HCT116 (cell line): ENCODE data around the gene IL1R2. TPM values are rescaled to one million over a fixed set of nuclear protein-coding genes. Genes with fewer than 3 reads are reported as not detected.

Experiments
- ATAC-seq: fragments of 200-7000 bp; cut with Tn5 transposase; 2 replicates; pipeline ENCODE4 v1.9.1; 2020; ENCODE audit warnings: mild to moderate bottlenecking, moderate library complexity
- BruUV-seq: library from RNA; stranded (reverse); fragments of 400-500 nt; replicated peaks from 2 replicates; lab custom pipeline; 2021; lab: Mats Ljungman, UMichigan
- CTCF ChIA-PET: fragments of 300-600 bp; sonication (Branson Sonifier 250); formaldehyde crosslinking; loops from one replicate; lab custom pipeline; 2021; ENCODE audit warnings: antibody characterized with exemption; lab: Charles Lee
- POLR2A ChIA-PET: fragments of 300-600, 350-600 bp; sonication (Branson Sonifier 250); formaldehyde crosslinking; loops from one replicate; lab custom pipeline; 2021; ENCODE audit warnings: antibody characterized with exemption; lab: Charles Lee
- RAD21 ChIA-PET, 2 experiments: fragments of 300-600 bp; sonication (Branson Sonifier 250); formaldehyde crosslinking; loops; one replicate each; lab custom pipeline; 2023; ENCODE audit warnings: low total read pairs in 2 of 2; ENCODE audit not compliant: uncharacterized antibody in 2 of 2, unreplicated experiment in 2 of 2, low non-redundant PET in 1 of 2; lab: Charles Lee
- DNase-seq: peaks from one replicate; pipeline ENCODE4 v3.0.0-alpha.2; 2010; ENCODE audit warnings: low read depth, low spot score
- H2AFZ ChIP-seq: fragments of 200-600 bp; shearing (Covaris generic), sonication (generic); 2 replicates; pipeline ENCODE4 v1.6.1; 2017; ENCODE audit warnings: low read depth, mixed run types, mixed read lengths, antibody characterized with exemption, low read length; ENCODE audit not compliant: poor library complexity, severe bottlenecking
- H3K27ac ChIP-seq: 2 replicates; pipeline ENCODE4 v1.5.1; 2012; ENCODE audit warnings: low read depth, low read length
- H3K27me3 ChIP-seq: fragments of 200-600 bp; sonication (generic); 2 replicates; pipeline ENCODE4 v1.6.1; 2016; ENCODE audit warnings: mixed run types, low read length, mixed read lengths; ENCODE audit not compliant: insufficient read depth
- H3K36me3 ChIP-seq, 2 experiments: fragments of 200-500 bp in 1 of 2; fragments of 200-600 bp in 1 of 2; sonication (Bioruptor generic) in 1 of 2; sonication (generic) in 1 of 2; 2 replicates each; pipeline versions ENCODE4 v1.5.1 to v1.6.1; 2014 to 2016; ENCODE audit warnings: low read length in 2 of 2, inconsistent platforms in 1 of 2, mixed read lengths in 1 of 2, mixed run types in 1 of 2; ENCODE audit not compliant: insufficient read depth in 2 of 2, control insufficient read depth in 1 of 2
- H3K4me1 ChIP-seq, 2 experiments: fragments of 200-600 bp in 1 of 2; sonication (generic) in 1 of 2; 2 replicates each; pipeline versions ENCODE4 v1.5.1 to v1.6.1; 2012 to 2017; ENCODE audit warnings: low read length in 2 of 2, inconsistent platforms in 1 of 2, mild to moderate bottlenecking in 1 of 2, mixed read lengths in 1 of 2, mixed run types in 1 of 2, moderate library complexity in 1 of 2; ENCODE audit not compliant: insufficient read depth in 2 of 2, control insufficient read depth in 1 of 2
- H3K4me2 ChIP-seq: fragments of 200-600 bp; sonication (generic); 2 replicates; pipeline ENCODE4 v1.6.1; 2017; ENCODE audit warnings: mixed run types, low read length, mixed read lengths
- H3K4me3 ChIP-seq, 2 experiments: fragments of 200-600 bp in 1 of 2; sonication (generic) in 1 of 2; replicated peaks in 1 of 2; 2 replicates each; pipeline ENCODE4 v1.5.1; 2011 to 2016; ENCODE audit warnings: low read length in 2 of 2, control low read depth in 1 of 2, low read depth in 1 of 2, mild to moderate bottlenecking in 1 of 2, mixed read lengths in 1 of 2, mixed run types in 1 of 2
- H3K79me2 ChIP-seq: fragments of 200-600 bp; sonication (generic); 2 replicates; pipeline ENCODE4 v1.6.1; 2017; ENCODE audit warnings: mild to moderate bottlenecking, mixed run types, low read length, moderate library complexity, mixed read lengths; ENCODE audit not compliant: insufficient read depth
- H3K9ac ChIP-seq: fragments of 200-600 bp; sonication (generic); 2 replicates; pipeline ENCODE4 v1.6.1; 2016; ENCODE audit warnings: low read length, mixed read lengths
- H3K9me2 ChIP-seq: fragments of 200-600 bp; sonication (generic), shearing (Covaris generic); 2 replicates; pipeline ENCODE4 v1.6.1; 2017; ENCODE audit warnings: mixed run types, mild to moderate bottlenecking, moderate library complexity; ENCODE audit not compliant: insufficient read depth
- H3K9me3 ChIP-seq, 2 experiments: fragments of 200-500 bp in 1 of 2; fragments of 200-600 bp in 1 of 2; sonication (Bioruptor generic) in 1 of 2; sonication (generic) in 1 of 2; 2 replicates each; pipeline ENCODE4 v1.6.1; 2014 to 2017; ENCODE audit warnings: low read length in 2 of 2, mixed read lengths in 2 of 2, inconsistent platforms in 1 of 2, low read depth in 1 of 2, mild to moderate bottlenecking in 1 of 2, mixed run types in 1 of 2, moderate library complexity in 1 of 2; ENCODE audit not compliant: control insufficient read depth in 1 of 2, insufficient read depth in 1 of 2
- H4K20me1 ChIP-seq: fragments of 200-600 bp; sonication (generic), shearing (Covaris generic); 2 replicates; pipeline ENCODE4 v1.6.1; 2017; ENCODE audit warnings: mixed run types, mild to moderate bottlenecking, moderate library complexity; ENCODE audit not compliant: insufficient read depth
- CBX3 ChIP-seq: IDR thresholded peaks from 2 replicates; pipeline ENCODE4 v1.6.1; 2012; ENCODE audit warnings: low read depth
- CTCF ChIP-seq, 3 experiments: fragments of 200-600 bp in 1 of 3; sonication (generic) in 1 of 3; IDR thresholded peaks in 2 of 3; conservative IDR thresholded peaks in 1 of 3; 2 replicates each; pipeline ENCODE4 v1.5.1; 2012 to 2017; ENCODE audit warnings: low read depth in 2 of 3, low read length in 2 of 3, antibody characterized with exemption in 1 of 3, borderline replicate concordance in 1 of 3, control low read depth in 1 of 3, mild to moderate bottlenecking in 1 of 3, mixed read lengths in 1 of 3, mixed run types in 1 of 3, moderate library complexity in 1 of 3; ENCODE audit not compliant: insufficient read depth in 1 of 3
- ELF1 ChIP-seq: IDR thresholded peaks from 2 replicates; pipeline ENCODE4 v1.6.1; 2012; ENCODE audit warnings: low read depth, borderline replicate concordance
- EZH2 ChIP-seq: fragments of 200-600 bp; sonication (generic); IDR thresholded peaks from 2 replicates; pipeline ENCODE4 v1.6.1; 2017; ENCODE audit warnings: antibody characterized with exemption, mixed run types
- EZH2phosphoT487 ChIP-seq: fragments of 200-600 bp; IDR thresholded peaks from 2 replicates; pipeline ENCODE4 v1.6.1; 2018; ENCODE audit warnings: antibody characterized with exemption, borderline replicate concordance
- FOSL1 ChIP-seq: IDR thresholded peaks from 2 replicates; pipeline ENCODE4 v1.6.1; 2012; ENCODE audit warnings: low read depth
- POLR2AphosphoS5 ChIP-seq: IDR thresholded peaks from 2 replicates; pipeline ENCODE4 v1.6.1; 2011; ENCODE audit warnings: mild to moderate bottlenecking, low read depth, low read length, moderate library complexity
- RAD21 ChIP-seq: IDR thresholded peaks from 2 replicates; pipeline ENCODE4 v1.6.1; 2012; ENCODE audit warnings: low read depth, mild to moderate bottlenecking
- REST ChIP-seq: IDR thresholded peaks from 2 replicates; pipeline ENCODE4 v1.6.1; 2012; ENCODE audit warnings: low read depth
- SIN3A ChIP-seq: IDR thresholded peaks from 2 replicates; pipeline ENCODE4 v1.6.1; 2012; ENCODE audit warnings: low read depth
- SP1 ChIP-seq: IDR thresholded peaks from 2 replicates; pipeline ENCODE4 v1.6.1; 2012; ENCODE audit warnings: low read depth
- SRF ChIP-seq: IDR thresholded peaks from 2 replicates; pipeline ENCODE4 v1.6.1; 2012; ENCODE audit warnings: low read depth
- TCF7L2 ChIP-seq: IDR thresholded peaks from 2 replicates; pipeline ENCODE4 v1.7.0; 2011; ENCODE audit warnings: borderline replicate concordance, inconsistent platforms; ENCODE audit not compliant: insufficient read depth, insufficient read length; ENCODE audit errors: extremely low read depth
- ZFX ChIP-seq: fragments of 450-650 bp; IDR thresholded peaks from 2 replicates; pipeline ENCODE4 v1.6.1; 2017
- ZNF274 ChIP-seq: fragments of 200-500 bp; sonication (Bioruptor generic); IDR thresholded peaks from 2 replicates; pipeline ENCODE4 v1.6.1; 2014; ENCODE audit warnings: mild to moderate bottlenecking, low read depth, low read length, inconsistent platforms
- intact Hi-C: fragments of 100-400 bp; cut with micrococcal nuclease; formaldehyde crosslinking; loops from 2 replicates; pipeline ENCODE4 v1.10.0; 2022
- total RNA-seq: library from RNA; stranded (reverse); gene quantifications from one replicate; pipeline ENCODE4 v1.2.1, GENCODE V29; 2021; ENCODE audit not compliant: unreplicated experiment

IL1R2 gene
- total RNA-seq, 1 experiment from 2014 or later = 0.52 TPM

GRCh38 chr2:102013206-102014040 is 21.7 kb downstream of the IL1R2 start (continued):
- TF ChIP-seq CTCF (IDR thresholded peaks at IDR 0.05 in 2 of 3, conservative IDR thresholded peaks at IDR 0.05 in 1 of 3; ENCODE audit: borderline replicate concordance in 1 of 3, insufficient read depth in 1 of 3, low read depth in 2 of 3, low read length in 2 of 3) = no peak
- TF ChIP-seq, all 23 proteins: peak for 0

GRCh38 chr2:102014041-102014345 is 22.2 kb downstream of the IL1R2 start:
- no peaks in the 10 kb centered on the region for H3K4me1 ChIP-seq
- no peak overlapping the region for H3K4me3 ChIP-seq
- POLR2A ChIA-PET = no interaction called here
- no peaks in the 10 kb centered on the region for H3K9me2 ChIP-seq
- CTCF ChIA-PET = interaction anchor here (0.7 to 1.2 kb wide), 2 partner anchors 8 to 130 kb away, joined by 3 read pairs; no protein-coding TSS in a partner anchor
- ATAC-seq = no peak
- no peaks in the 10 kb centered on the region for H3K27me3 ChIP-seq
- no peak overlapping the region for H3K9ac ChIP-seq
- no peaks in the 10 kb centered on the region for H3K79me2 ChIP-seq
- no peaks in the 10 kb centered on the region for H3K36me3 ChIP-seq
- H3K4me2 ChIP-seq = no peak overlapping the region
- RAD21 ChIA-PET = no interaction called here
- no TSS peak for BruUV-seq
- intact Hi-C loops = no loop called here
- H2AFZ ChIP-seq = no peak overlapping the region
- H4K20me1 ChIP-seq = no peaks in the 10 kb centered on the region
- H3K27ac ChIP-seq = no peak overlapping the region
- peaks cover 0 to 4% of the 10 kb centered on the region in 2 experiments; a peak in 1 of 4 replicates for H3K9me3 ChIP-seq
- no peak for DNase-seq
- TF ChIP-seq EZH2phosphoT487 (no peak), TCF7L2 (no peak), ZNF274 (no peak), SIN3A (no peak), ELF1 (no peak), SRF (no peak), SP1 (no peak), CTCF (IDR thresholded peaks at IDR 0.05 in 2 of 3, conservative IDR thresholded peaks at IDR 0.05 in 1 of 3; ENCODE audit: borderline replicate concordance in 1 of 3, insufficient read depth in 1 of 3, low read depth in 2 of 3, low read length in 2 of 3) (no peak), EZH2 (no peak), FOSL1 (no peak), CBX3 (no peak), REST (no peak), POLR2AphosphoS5 (no peak), ZFX (no peak), RAD21 (no peak)
